Esophagus muscularis mucosa (tissue), 4 donors: ENCODE measurements around the gene SNCA. TPM values are rescaled to one million over a fixed set of nuclear protein-coding genes. Genes with fewer than 3 reads are reported as not detected.

ENCODE experiments used
- DNase-seq: peaks from one replicate; pipeline ENCODE4 v3.0.0-alpha.2; 2017; ENCODE audit errors: extremely low spot score
- H3K27ac ChIP-seq, 4 donors: fragments of 200-600 bp; sonication (generic); replicated peaks in 1 of 4; 1 replicate in 3 of 4; 2 replicates in 1 of 4; pipeline ENCODE4 v1.5.1; 2016 to 2019; ENCODE audit warnings: mild to moderate bottlenecking in 1 of 4
- H3K27me3 ChIP-seq, 4 donors: fragments of 200-600 bp; sonication (generic); one replicate each; pipeline versions ENCODE4 v1.5.1 to v1.6.0; 2016 to 2019
- H3K36me3 ChIP-seq, 4 donors: fragments of 200-600 bp; sonication (generic); one replicate each; pipeline ENCODE4 v1.5.1; 2016 to 2019
- H3K4me1 ChIP-seq, 4 donors: fragments of 200-600 bp; sonication (generic); one replicate each; pipeline ENCODE4 v1.5.1; 2016 to 2019
- H3K4me3 ChIP-seq, 4 donors: fragments of 200-600 bp; sonication (generic); 1 replicate in 2 of 4; 2 replicates in 2 of 4; pipeline ENCODE4 v1.5.1; 2016 to 2019; ENCODE audit warnings: mild to moderate bottlenecking in 4 of 4, moderate library complexity in 1 of 4
- H3K9me3 ChIP-seq, 4 donors: fragments of 200-600 bp; sonication (generic); 1 replicate in 3 of 4; 2 replicates in 1 of 4; pipeline ENCODE4 v1.5.1; 2016 to 2019
- EP300 ChIP-seq: sonication (generic); formaldehyde crosslinking; IDR thresholded peaks from one replicate; pipeline ENCODE4 v1.6.1; 2017; ENCODE audit warnings: antibody characterized with exemption
- POLR2A ChIP-seq: fragments of 450-650 bp; IDR thresholded peaks from one replicate; pipeline ENCODE4 v1.6.1; 2017; ENCODE audit warnings: antibody characterized with exemption, moderate library complexity, mild to moderate bottlenecking, low read depth
- POLR2AphosphoS5 ChIP-seq, 2 donors: sonication (generic); formaldehyde crosslinking; IDR thresholded peaks; one replicate each; pipeline ENCODE4 v1.6.1; 2017; ENCODE audit warnings: antibody characterized with exemption in 2 of 2
- WGBS: methylation state at CpG from one replicate; pipeline ENCODE4 v1.1.5; 2018; 5-methylcytosine and 5-hydroxymethylcytosine counted together
- intact Hi-C: fragments of 100-400 bp; cut with DNase I; formaldehyde crosslinking; loops from one replicate; pipeline ENCODE4 v1.15.1; 2023
- total RNA-seq, 4 donors: library from RNA; depleted of rRNA; stranded (reverse); fragments of >200 nt; gene quantifications; one replicate each; pipeline versions ENCODE4 v1.1.0 to v1.2.1, GENCODE V29; 2016
- TF ChIP-seq, protein P1 (sequence below), 3 experiments: fragments of 200-600 bp in 2 of 3; fragments of 450-650 bp in 1 of 3; sonication (generic) in 2 of 3; IDR thresholded peaks; one replicate each; pipeline ENCODE4 v1.5.1; 2017 to 2019; ENCODE audit warnings: antibody characterized with exemption in 3 of 3, mild to moderate bottlenecking in 2 of 3, moderate library complexity in 1 of 3

Gene SNCA
- total RNA-seq, 4 donors from 2014 or later: 12.9 to 19.7 (median 17.6) TPM

DNA sequence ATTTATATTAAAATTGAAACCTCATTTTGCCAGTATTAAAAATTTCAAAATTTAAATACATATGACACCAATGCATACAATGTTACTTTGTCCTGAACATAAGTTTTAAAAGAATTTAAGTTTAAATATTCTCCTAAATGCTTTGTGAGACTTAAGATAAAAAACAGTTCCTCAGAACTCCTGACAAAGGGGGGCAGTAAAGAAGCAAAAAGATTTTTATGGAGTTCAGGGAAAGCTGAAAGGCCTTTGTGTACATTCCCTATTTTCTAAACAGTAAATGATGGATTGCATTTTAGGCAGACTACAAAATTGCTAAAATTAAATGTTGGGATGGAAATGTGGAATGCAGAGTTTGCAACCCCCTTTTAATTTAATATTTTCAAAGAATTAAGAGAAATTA lies 81.7 kb downstream of the SNCA start:
- no peak for TF ChIP-seq POLR2AphosphoS5 (IDR thresholded peaks at IDR 0.05)
- no peak for TF ChIP-seq POLR2A
- TF ChIP-seq EP300: no peak
- TF ChIP-seq, protein P1, sequence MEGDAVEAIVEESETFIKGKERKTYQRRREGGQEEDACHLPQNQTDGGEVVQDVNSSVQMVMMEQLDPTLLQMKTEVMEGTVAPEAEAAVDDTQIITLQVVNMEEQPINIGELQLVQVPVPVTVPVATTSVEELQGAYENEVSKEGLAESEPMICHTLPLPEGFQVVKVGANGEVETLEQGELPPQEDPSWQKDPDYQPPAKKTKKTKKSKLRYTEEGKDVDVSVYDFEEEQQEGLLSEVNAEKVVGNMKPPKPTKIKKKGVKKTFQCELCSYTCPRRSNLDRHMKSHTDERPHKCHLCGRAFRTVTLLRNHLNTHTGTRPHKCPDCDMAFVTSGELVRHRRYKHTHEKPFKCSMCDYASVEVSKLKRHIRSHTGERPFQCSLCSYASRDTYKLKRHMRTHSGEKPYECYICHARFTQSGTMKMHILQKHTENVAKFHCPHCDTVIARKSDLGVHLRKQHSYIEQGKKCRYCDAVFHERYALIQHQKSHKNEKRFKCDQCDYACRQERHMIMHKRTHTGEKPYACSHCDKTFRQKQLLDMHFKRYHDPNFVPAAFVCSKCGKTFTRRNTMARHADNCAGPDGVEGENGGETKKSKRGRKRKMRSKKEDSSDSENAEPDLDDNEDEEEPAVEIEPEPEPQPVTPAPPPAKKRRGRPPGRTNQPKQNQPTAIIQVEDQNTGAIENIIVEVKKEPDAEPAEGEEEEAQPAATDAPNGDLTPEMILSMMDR (IDR thresholded peaks at IDR 0.05): no peak
- Histone ChIP-seq H3K27ac (no peak overlapping the region), H3K27me3 (no peaks in the 10 kb centered on the region), H3K9me3 (no peaks in the 10 kb centered on the region), H3K4me3 (no peak overlapping the region), H3K4me1 (peaks cover 11 to 50% (median 35%) of the 10 kb centered on the region in 4 donors), H3K36me3 (no peaks in the 10 kb centered on the region)
- intact Hi-C loops: no loop called here
- no peak for DNase-seq

DNA sequence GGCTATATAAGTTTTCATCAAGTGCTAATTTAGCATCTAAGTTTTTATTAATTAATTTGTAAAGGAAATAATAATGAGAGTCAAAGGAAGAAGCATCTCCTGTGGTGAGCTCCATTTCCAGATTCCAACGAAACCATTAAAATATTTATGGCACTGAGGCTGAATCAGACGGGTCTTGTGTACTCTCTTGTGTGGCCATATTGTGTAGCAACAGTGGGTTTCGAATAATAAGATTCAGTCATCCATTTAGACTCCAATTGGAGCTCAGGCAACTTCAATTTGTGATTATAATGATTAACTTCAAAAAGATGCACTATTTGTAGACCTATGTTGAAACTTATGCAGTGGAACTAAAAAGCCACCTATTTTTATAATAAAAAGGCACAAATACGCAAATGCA lies 82.4 kb downstream of the SNCA start:
- no peak overlapping the region for H3K4me3 ChIP-seq
- WGBS: 88% methylated on average over 4 of the region's 4 CpGs
- DNase-seq: no peak
- H3K27me3 ChIP-seq: no peaks in the 10 kb centered on the region
- peak overlapping the region in 1 of 4 donors; percentile 68 for H3K27ac ChIP-seq
- TF ChIP-seq, protein P1 (IDR thresholded peaks at IDR 0.05): no peak
- no peak for TF ChIP-seq POLR2AphosphoS5 (IDR thresholded peaks at IDR 0.05)
- TF ChIP-seq POLR2A: no peak
- no peak for TF ChIP-seq EP300
- H3K4me1 ChIP-seq: peaks cover 11 to 50% (median 35%) of the 10 kb centered on the region in 4 donors
- intact Hi-C loops: no loop called here
- no peaks in the 10 kb centered on the region for H3K36me3 ChIP-seq
- no peaks in the 10 kb centered on the region for H3K9me3 ChIP-seq

DNA sequence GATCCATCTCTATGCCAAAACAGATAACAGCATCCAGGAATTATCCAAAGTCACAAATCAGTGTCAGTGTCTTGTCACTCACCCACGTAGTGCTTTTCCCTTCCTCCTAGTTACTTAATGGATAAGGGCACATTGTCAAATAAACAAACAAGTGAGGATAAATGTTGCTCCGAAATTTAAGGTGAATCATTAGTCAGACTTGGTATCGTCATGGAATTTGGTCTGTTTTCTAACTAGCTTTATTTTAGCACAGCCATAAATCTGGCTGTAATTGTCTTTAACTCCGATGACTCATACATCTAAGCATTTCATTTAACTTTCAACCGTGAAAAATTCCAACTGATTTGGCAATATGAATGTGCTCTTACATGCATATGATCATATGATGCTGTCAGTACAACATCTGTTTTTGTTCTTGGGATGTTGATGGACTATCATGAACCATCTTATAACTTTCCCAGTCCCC lies 83.3 kb downstream of the SNCA start:
- H3K27ac ChIP-seq: peak overlapping the region; percentile 64 to 72 (median 69)
- no peaks in the 10 kb centered on the region for H3K27me3 ChIP-seq
- no peak for TF ChIP-seq POLR2A
- no peak for TF ChIP-seq EP300
- peak in 1 of 2 donors; percentile 65 for TF ChIP-seq POLR2AphosphoS5 (IDR thresholded peaks at IDR 0.05)
- TF ChIP-seq, protein P1 (IDR thresholded peaks at IDR 0.05): no peak
- H3K4me3 ChIP-seq: peak overlapping the region in 1 of 4 donors; percentile 11
- 29% methylated on average over 5 of the region's 5 CpGs for WGBS
- intact Hi-C loops: no loop called here
- DNase-seq: no peak
- no peaks in the 10 kb centered on the region for H3K9me3 ChIP-seq
- no peaks in the 10 kb centered on the region for H3K36me3 ChIP-seq
- peaks cover 11 to 46% (median 33%) of the 10 kb centered on the region in 4 donors for H3K4me1 ChIP-seq

DNA sequence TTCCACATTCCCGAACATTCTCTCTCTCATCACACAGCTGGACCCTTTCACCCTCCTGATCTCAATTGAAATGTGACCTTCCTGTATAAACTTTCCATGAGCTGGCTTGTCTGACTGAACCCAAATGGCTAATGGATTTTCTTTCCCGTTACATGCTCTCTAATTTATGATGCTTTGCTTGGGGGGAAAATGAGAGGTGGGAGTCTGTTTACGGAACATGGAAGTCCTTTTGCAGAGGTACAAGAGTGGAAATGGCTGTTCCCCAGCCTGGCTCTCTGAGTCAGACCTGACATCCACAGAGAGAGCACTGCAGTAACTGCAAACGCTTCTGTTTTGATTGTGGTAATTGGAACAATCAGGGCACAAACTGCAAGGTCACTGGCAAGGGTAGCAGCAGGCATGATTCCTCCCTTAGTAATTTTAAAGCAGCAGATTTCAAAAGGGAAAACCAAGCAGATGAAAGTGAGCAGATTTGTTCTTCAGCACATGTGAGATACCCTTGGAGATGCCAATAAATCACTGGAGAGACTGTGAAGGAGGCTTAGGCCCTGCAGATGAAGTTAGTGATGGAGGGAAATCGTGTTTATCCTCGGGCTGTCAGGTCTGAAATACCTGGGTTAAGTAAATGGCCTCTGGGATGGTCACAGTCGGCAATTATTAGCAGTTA lies 83.9 kb downstream of the SNCA start:
- no peak for TF ChIP-seq POLR2AphosphoS5 (IDR thresholded peaks at IDR 0.05)
- TF ChIP-seq POLR2A: no peak
- TF ChIP-seq, protein P1 (IDR thresholded peaks at IDR 0.05): no peak
- TF ChIP-seq EP300: no peak
- Histone ChIP-seq H3K9me3 (no peaks in the 10 kb centered on the region), H3K27ac (peak overlapping the region; percentile 64 to 72 (median 69)), H3K4me1 (peaks cover 11 to 45% (median 33%) of the 10 kb centered on the region in 4 donors), H3K4me3 (peak overlapping the region in 1 of 4 donors; percentile 11), H3K36me3 (no peaks in the 10 kb centered on the region), H3K27me3 (no peaks in the 10 kb centered on the region)
- 36% methylated on average over 7 of the region's 7 CpGs for WGBS
- intact Hi-C loops: no loop called here
- no peak for DNase-seq
